ENCODE measurements around the gene PAQR8.

- TF ChIP-seq CTCF (conservative IDR thresholded peaks at IDR 0.05; ENCODE audit: low read depth, low read length), result no peak
- TF ChIP-seq BHLHE40 (IDR thresholded peaks at IDR 0.05; ENCODE audit: low read depth, low read length), result no peak
- TF ChIP-seq MAZ (IDR thresholded peaks at IDR 0.05; ENCODE audit: borderline replicate concordance, low read depth, low read length), result no peak
Measured at GRCh38 chr6:52375780-52376556, 14.0 kb downstream of the PAQR8 start.
